NB4 (cell line): ENCODE results near the gene SYVN1.

ENCODE experiments used
- CTCF ChIP-seq: IDR thresholded peaks from one replicate; pipeline ENCODE4 v1.5.1; 2012; ENCODE audit warnings: low read depth, low read length
- MYC ChIP-seq: IDR thresholded peaks from 2 replicates; pipeline ENCODE4 v1.6.1; 2011; ENCODE audit warnings: low read depth, low read length
- POLR2A ChIP-seq: IDR thresholded peaks from 2 replicates; pipeline ENCODE4 v1.6.1; 2011; ENCODE audit warnings: mild to moderate bottlenecking; ENCODE audit not compliant: insufficient read length; ENCODE audit errors: extremely low read depth

DNA sequence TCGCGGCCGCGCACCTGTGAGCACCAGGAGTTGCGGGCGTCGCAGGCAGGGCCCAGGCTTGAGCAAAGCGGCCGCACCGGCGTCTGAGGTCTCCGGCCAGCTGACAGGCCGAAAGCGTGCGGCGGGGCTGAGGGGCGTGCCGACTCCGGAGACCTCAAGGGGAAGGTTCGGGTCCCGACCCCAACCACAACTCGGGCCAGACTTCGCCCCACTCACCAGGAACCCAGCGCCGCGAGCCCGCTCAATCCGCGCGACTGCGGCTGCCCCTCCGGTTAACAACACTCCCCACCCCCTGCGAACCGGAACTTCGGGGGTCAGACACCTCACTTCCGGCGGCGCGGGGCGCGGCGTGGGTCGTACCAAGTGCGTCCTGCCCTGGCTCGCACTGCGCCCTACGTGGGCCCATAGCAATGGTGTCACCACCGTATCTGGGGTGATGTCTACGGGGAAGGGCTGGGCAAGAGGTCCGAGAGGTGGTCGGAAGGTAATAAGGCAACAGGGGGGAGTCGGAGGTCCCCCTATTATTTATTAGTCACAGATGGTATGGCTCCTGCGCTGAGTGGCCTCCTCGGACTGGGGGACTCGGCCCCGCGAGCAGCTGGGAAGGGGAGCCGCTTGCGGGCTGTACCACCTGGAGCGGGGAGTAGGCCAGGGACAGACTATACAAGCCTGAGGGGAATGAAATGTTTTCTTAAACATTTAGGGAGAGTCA is at the start of gene SYVN1:
- TF ChIP-seq CTCF (no peak), POLR2A (peak; percentile 86), MYC (peak; percentile 79)
